HG03045 (cell line): Measurements from ENCODE around the gene ZMAT5.

Experiments
- ATAC-seq: cut with Tn5 transposase; IDR thresholded peaks from one replicate; pipeline ENCODE4 v1.9.1; 2021; ENCODE audit warnings: mild to moderate bottlenecking, moderate library complexity; ENCODE audit not compliant: unreplicated experiment

The ZMAT5 gene

GRCh38 chr22:29712119-29712518, 54.7 kb downstream of the ZMAT5 start:
- ATAC-seq, result no peak

GRCh38 chr22:29710922-29711593, 55.7 kb downstream of the ZMAT5 start:
- ATAC-seq, result no peak

- no peak for ATAC-seq
Observed at GRCh38 chr22:29710193-29710592, 56.6 kb downstream of the ZMAT5 start.

GRCh38 chr22:29707471-29707870, 59.3 kb downstream of the ZMAT5 start:
- ATAC-seq, result no peak

- ATAC-seq, result no peak
Observed at GRCh38 chr22:29707010-29707409, 59.8 kb downstream of the ZMAT5 start.

GRCh38 chr22:29706486-29706885, 60.3 kb downstream of the ZMAT5 start:
- ATAC-seq, result no peak

- no peak for ATAC-seq
Observed at GRCh38 chr22:29705651-29706050, 61.2 kb downstream of the ZMAT5 start.

- ATAC-seq, result no peak
Observed at GRCh38 chr22:29704528-29705285, 62.1 kb downstream of the ZMAT5 start.

GRCh38 chr22:29703569-29704195, 63.1 kb downstream of the ZMAT5 start:
- ATAC-seq, result no peak

GRCh38 chr22:29702931-29703501, 63.8 kb downstream of the ZMAT5 start:
- no peak for ATAC-seq

GRCh38 chr22:29702000-29702930, 64.5 kb downstream of the ZMAT5 start:
- no peak for ATAC-seq

GRCh38 chr22:29701155-29701999, 65.4 kb downstream of the ZMAT5 start:
- no peak for ATAC-seq

- no peak for ATAC-seq
Observed at GRCh38 chr22:29700900-29701154, 66.0 kb downstream of the ZMAT5 start.

GRCh38 chr22:29700206-29700899, 66.5 kb downstream of the ZMAT5 start:
- ATAC-seq, result no peak

- no peak for ATAC-seq
Observed at GRCh38 chr22:29697853-29698598, 68.8 kb downstream of the ZMAT5 start.

- no peak for ATAC-seq
Observed at GRCh38 chr22:29695129-29695926, 71.5 kb downstream of the ZMAT5 start.

GRCh38 chr22:29693671-29694070, 73.1 kb downstream of the ZMAT5 start:
- no peak for ATAC-seq

- ATAC-seq, result no peak
Observed at GRCh38 chr22:29693161-29693560, 73.6 kb downstream of the ZMAT5 start.
